Thyroid gland (tissue), 4 donors: ENCODE results near the gene CBLB. TPM values are rescaled to one million over a fixed set of nuclear protein-coding genes. Genes with fewer than 3 reads are reported as not detected.

Experiments used
- DNase-seq, 2 donors: peaks; one replicate each; pipeline ENCODE4 v3.0.0-alpha.2; 2019
- H3K27ac ChIP-seq, 3 donors: fragments of 200-600 bp; sonication (generic); 1 replicate in 2 of 3; 2 replicates in 1 of 3; pipeline ENCODE4 v1.5.1; 2016 to 2019; ENCODE audit warnings: mild to moderate bottlenecking in 1 of 3, moderate library complexity in 1 of 3
- H3K27me3 ChIP-seq: fragments of 200-600 bp; sonication (generic); one replicate; pipeline ENCODE4 v1.5.1; 2019
- H3K36me3 ChIP-seq, 2 donors: fragments of 200-600 bp; sonication (generic); one replicate each; pipeline ENCODE4 v1.5.1; 2016 to 2019
- H3K4me1 ChIP-seq, 2 donors: fragments of 200-600 bp; sonication (generic); one replicate each; pipeline ENCODE4 v1.5.1; 2017 to 2019
- H3K4me3 ChIP-seq, 3 donors: fragments of 200-600 bp; sonication (generic); replicated peaks in 1 of 3; 1 replicate in 2 of 3; 2 replicates in 1 of 3; pipeline ENCODE4 v1.5.1; 2016; ENCODE audit warnings: mild to moderate bottlenecking in 1 of 3
- H3K9me3 ChIP-seq: fragments of 200-600 bp; sonication (generic); one replicate; pipeline ENCODE4 v1.5.1; 2017
- CTCF ChIP-seq, 6 experiments: fragments of 200-600 bp in 3 of 6; fragments of 450-650 bp in 3 of 6; sonication (generic) in 3 of 6; IDR thresholded peaks; one replicate each; pipeline ENCODE4 v1.5.1; 2016 to 2019; ENCODE audit warnings: antibody characterized with exemption in 6 of 6, mild to moderate bottlenecking in 2 of 6, inconsistent platforms in 1 of 6, moderate library complexity in 1 of 6
- POLR2A ChIP-seq, 2 donors: fragments of 450-650 bp; IDR thresholded peaks; one replicate each; pipeline ENCODE4 v1.6.1; 2017; ENCODE audit warnings: antibody characterized with exemption in 2 of 2, mild to moderate bottlenecking in 2 of 2, moderate library complexity in 1 of 2
- WGBS, 2 donors: methylation state at CpG; one replicate each; pipeline ENCODE4 v1.1.5; 2017; 5-methylcytosine and 5-hydroxymethylcytosine counted together
- intact Hi-C: fragments of 100-400 bp; cut with DNase I; formaldehyde crosslinking; loops from one replicate; pipeline ENCODE4 v1.15.1; 2023
- total RNA-seq, 4 donors: library from RNA; depleted of rRNA; stranded (reverse); fragments of >200 nt; gene quantifications; one replicate each; pipeline ENCODE4 v1.2.3, GENCODE V29; 2016

The CBLB gene
- total RNA-seq, 4 donors from 2014 or later: 61.8 to 119 (median 83.4) TPM

GRCh38 chr3:105722943-105723556 is 145.8 kb downstream of the CBLB start:
- no peak for TF ChIP-seq CTCF (IDR thresholded peaks at IDR 0.05)
- no peak for DNase-seq
- 82 to 94% methylated on average over 3 of the region's 3 CpGs for WGBS, 2 donors
- Histone ChIP-seq H3K27ac (no peak overlapping the region), H3K4me3 (no peak overlapping the region), H3K9me3 (no peaks in the 10 kb centered on the region), H3K4me1 (no peaks in the 10 kb centered on the region), H3K36me3 (peaks cover 13 to 16% of the 10 kb centered on the region in 2 donors), H3K27me3 (no peaks in the 10 kb centered on the region)
- intact Hi-C loops: no loop called here

GRCh38 chr3:105719791-105720190 is 149.0 kb downstream of the CBLB start:
- Histone ChIP-seq H3K36me3 (peaks cover 6 to 8% of the 10 kb centered on the region in 2 donors), H3K4me3 (no peak overlapping the region), H3K9me3 (no peaks in the 10 kb centered on the region), H3K27ac (no peak overlapping the region), H3K4me1 (peaks cover 0 to 4% of the 10 kb centered on the region in 2 donors), H3K27me3 (no peaks in the 10 kb centered on the region)
- no peak for TF ChIP-seq POLR2A (IDR thresholded peaks at IDR 0.05)
- TF ChIP-seq CTCF (IDR thresholded peaks at IDR 0.05): no peak
- WGBS, 2 donors: 87 to 94% methylated on average over 12 of the region's 12 CpGs
- DNase-seq: no peak
- intact Hi-C loops: no loop called here

GRCh38 chr3:105715372-105715771 is 153.4 kb downstream of the CBLB start:
- TF ChIP-seq CTCF (IDR thresholded peaks at IDR 0.05) (no peak), POLR2A (IDR thresholded peaks at IDR 0.05) (no peak)
- DNase-seq: no peak
- 81 to 85% methylated on average over 3 of the region's 3 CpGs for WGBS, 2 donors

GRCh38 chr3:105714453-105714852 is 154.4 kb downstream of the CBLB start:
- whole genome bisulfite sequencing, 2 donors: 97 to 98% methylated on average over 6 of the region's 6 CpGs
- DNase-seq: no peak
- TF ChIP-seq CTCF (IDR thresholded peaks at IDR 0.05): no peak
- no peak for TF ChIP-seq POLR2A (IDR thresholded peaks at IDR 0.05)
- no peaks in the 10 kb centered on the region for H3K9me3 ChIP-seq
- H3K36me3 ChIP-seq: peaks cover 4 to 9% of the 10 kb centered on the region in 2 donors
- no peaks in the 10 kb centered on the region for H3K27me3 ChIP-seq
- H3K27ac ChIP-seq: no peak overlapping the region
- no peak overlapping the region for H3K4me3 ChIP-seq
- intact Hi-C loops: no loop called here
- peaks cover 0 to 4% of the 10 kb centered on the region in 2 donors for H3K4me1 ChIP-seq

More at GRCh38 chr3:105715372-105715771, 153.4 kb downstream of the CBLB start:
- Histone ChIP-seq H3K27ac (no peak overlapping the region), H3K27me3 (no peaks in the 10 kb centered on the region), H3K9me3 (no peaks in the 10 kb centered on the region), H3K36me3 (peaks cover 8 to 9% of the 10 kb centered on the region in 2 donors), H3K4me1 (peaks cover 0 to 4% of the 10 kb centered on the region in 2 donors), H3K4me3 (no peak overlapping the region)
- intact Hi-C loops: no loop called here

GRCh38 chr3:105708980-105709379 is 159.8 kb downstream of the CBLB start:
- intact Hi-C loops: no loop called here
- 96 to 98% methylated on average over 1 of the region's 1 CpG for WGBS, 2 donors
- TF ChIP-seq CTCF (IDR thresholded peaks at IDR 0.05) (no peak), POLR2A (IDR thresholded peaks at IDR 0.05) (no peak)
- no peaks in the 10 kb centered on the region for H3K4me1 ChIP-seq
- H3K27me3 ChIP-seq: no peaks in the 10 kb centered on the region
- peaks cover 0 to under 1% of the 10 kb centered on the region in 2 donors for H3K36me3 ChIP-seq
- H3K4me3 ChIP-seq: no peak overlapping the region
- H3K9me3 ChIP-seq: no peaks in the 10 kb centered on the region
- no peak for DNase-seq
- H3K27ac ChIP-seq: no peak overlapping the region
